Suppressor macrophage treated with lipopolysaccharide for 1 hour (primary cell): Measurements from ENCODE around the gene SPATS2.

ENCODE experiments used
- DNase-seq, 3 donors: peaks; one replicate each; pipeline ENCODE4 v3.0.0-alpha.2; 2020 to 2022

SPATS2 gene

GRCh38 chr12:49559011-49559675 lies 191.9 kb downstream of the SPATS2 start:
- no peak for DNase-seq

DNA sequence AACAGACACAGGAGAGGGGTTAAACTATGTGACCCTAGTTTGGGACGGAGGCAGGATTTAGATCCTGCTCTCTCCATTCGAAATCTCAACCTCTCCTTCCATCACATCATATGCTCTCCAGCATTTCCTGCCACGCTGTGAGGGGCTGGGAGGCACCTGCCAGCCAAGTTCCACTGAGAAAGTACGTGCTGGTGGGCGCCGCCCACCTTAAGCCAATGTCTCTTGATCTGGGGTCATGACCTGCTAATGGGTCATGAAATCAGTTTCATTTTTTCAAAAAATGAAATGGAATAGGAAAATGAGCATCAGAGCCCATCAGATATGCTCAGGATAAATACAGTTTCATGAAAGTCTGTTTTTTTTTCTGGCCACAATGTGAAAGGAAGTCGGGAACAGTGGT lies 193.4 kb downstream of the SPATS2 start:
- no peak for DNase-seq

GRCh38 chr12:49562233-49562632 lies 195.0 kb downstream of the SPATS2 start:
- DNase-seq: no peak

GRCh38 chr12:49562831-49563230 lies 195.6 kb downstream of the SPATS2 start:
- no peak for DNase-seq

GRCh38 chr12:49563951-49564685 lies 196.9 kb downstream of the SPATS2 start:
- DNase-seq: no peak

DNA sequence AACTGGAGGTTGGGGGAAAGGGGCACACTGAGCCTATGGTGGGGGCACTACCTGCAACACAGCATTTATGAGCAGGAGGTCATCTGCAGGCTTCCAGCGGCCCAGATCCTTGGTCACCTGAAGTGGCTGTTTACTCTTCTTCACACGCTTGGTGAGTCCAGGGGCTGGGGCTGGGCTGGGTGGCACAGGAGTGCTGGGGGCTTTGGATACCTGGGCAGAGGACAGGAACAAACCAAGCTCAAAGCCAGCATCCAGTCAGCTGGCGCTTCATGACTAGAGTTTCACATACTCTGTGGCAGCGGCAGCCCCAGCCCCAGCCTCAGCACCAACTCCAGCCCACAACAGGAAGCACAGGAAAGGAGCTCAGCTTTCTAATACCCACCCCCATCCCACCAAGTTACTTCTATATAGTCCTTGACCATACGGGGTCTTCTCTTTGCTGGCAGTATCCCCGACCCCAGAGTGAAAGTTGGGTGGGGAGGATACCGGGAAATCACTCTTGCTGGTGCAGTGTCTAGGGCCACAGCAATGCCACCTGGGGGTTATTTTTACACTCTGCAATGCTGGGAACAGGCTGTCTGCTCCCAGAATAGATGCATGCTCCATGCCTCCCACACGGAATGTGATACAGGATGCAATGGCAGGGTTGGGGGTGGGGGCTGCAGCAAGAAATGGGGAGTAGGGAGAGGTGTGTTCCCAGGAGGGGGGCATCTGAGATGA lies 197.6 kb downstream of the SPATS2 start:
- DNase-seq: no peak

DNA sequence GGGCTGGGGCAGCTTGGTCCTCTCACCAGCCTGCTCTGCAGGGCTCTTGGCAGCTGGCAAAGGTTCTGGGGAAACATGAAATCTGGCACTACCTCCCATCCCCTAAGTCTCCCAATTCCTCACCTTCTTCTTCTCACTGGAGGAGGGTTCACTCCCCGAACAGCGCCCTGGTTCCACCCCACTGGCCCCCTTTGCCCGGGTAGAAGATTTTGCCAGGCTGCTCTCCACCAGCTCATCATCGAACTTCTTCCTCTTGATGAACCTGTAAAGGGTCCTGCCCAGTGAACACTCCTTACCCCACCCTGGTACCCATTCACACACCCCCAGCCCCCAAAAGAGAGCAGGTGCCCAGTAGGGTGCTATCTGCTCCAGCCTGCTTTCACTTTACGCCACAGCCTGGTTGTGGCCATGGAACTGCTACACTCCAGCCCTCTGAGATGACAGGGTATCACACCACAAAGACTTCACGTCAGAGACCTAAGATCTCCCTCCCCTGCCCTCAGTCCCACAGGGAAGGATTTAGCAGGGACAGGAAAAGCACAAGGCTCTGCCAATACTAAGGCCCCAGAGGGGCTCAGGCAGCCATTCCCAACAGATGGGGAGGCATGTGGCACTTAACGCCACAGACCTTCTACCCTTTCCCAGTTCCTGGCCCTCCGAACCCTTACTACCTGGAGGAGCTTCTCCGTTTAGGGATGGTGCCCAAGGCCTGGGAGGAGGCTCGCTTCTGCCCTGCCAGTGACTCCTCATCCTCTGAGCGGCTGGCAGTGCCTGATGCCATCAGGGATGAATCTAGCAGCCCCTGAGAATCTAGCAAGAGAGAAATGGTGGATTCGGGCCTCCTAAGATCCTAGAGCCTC lies 198.4 kb downstream of the SPATS2 start:
- no peak for DNase-seq

- no peak for DNase-seq
These were observed 199.1 kb downstream of the SPATS2 start for GRCh38 chr12:49566361-49566760.

DNA sequence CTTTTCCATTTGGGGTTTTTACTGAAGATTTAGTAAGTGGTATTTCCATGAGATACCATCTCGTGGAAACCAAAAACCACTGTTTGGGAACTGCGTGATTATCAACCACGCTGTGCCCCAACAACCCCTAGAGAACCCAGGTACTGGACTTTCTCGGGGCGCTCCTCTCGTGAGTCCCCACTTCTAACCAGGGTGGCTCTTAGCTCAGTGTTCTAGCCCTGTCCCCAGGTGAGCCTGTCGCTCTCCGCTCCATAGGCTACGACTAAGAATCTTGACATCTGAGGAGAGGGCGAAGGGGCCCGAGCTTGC lies 200.0 kb downstream of the SPATS2 start:
- DNase-seq: peak in 1 of 3 donors; percentile 21

GRCh38 chr12:49567611-49568441 lies 200.6 kb downstream of the SPATS2 start, which contains the start of gene MCRS1:
TSS of gene MCRS1 (minus strand) at chr12:49568142. CDS start at chr12:49566731, 1,411 bp downstream.
- peak; percentile 94 to 95 (median 94) for DNase-seq

GRCh38 chr12:49568442-49569162 lies 201.3 kb downstream of the SPATS2 start:
- DNase-seq: peak in 2 of 3 donors; percentile 32 to 33
